GM18951 (cell line): ENCODE results near the gene PUM1.

Experiments used
- POLR2A ChIP-seq: IDR thresholded peaks from 4 replicates; pipeline ENCODE4 v1.6.1; 2011; ENCODE audit warnings: mild to moderate bottlenecking; ENCODE audit not compliant: insufficient read length, insufficient read depth; ENCODE audit errors: extremely low read depth
- in situ Hi-C: fragments of 300-500 bp; cut with MboI; formaldehyde crosslinking; loops from one replicate; pipeline ENCODE4 v1.12.0; 2022; ENCODE audit warnings: low sequenced_read_pairs, mixed read lengths, inconsistent platforms; ENCODE audit not compliant: unreplicated experiment

Gene PUM1

GRCh38 chr1:31010086-31010989, 55.2 kb downstream of the PUM1 start:
- TF ChIP-seq POLR2A, result no peak
- in situ Hi-C loops, result no loop called here

GRCh38 chr1:31007462-31007991, 58.0 kb downstream of the PUM1 start:
- in situ Hi-C loops, result no loop called here
- TF ChIP-seq POLR2A, result no peak

- TF ChIP-seq POLR2A, result no peak
- in situ Hi-C loops, result no loop called here
Observed at GRCh38 chr1:31006747-31007146, 58.8 kb downstream of the PUM1 start.

- no peak for TF ChIP-seq POLR2A
- in situ Hi-C loops, result no loop called here
Observed at GRCh38 chr1:31005617-31006166, 59.8 kb downstream of the PUM1 start.

- in situ Hi-C loops, result no loop called here
- TF ChIP-seq POLR2A, result no peak
Observed at GRCh38 chr1:31005198-31005597, 60.3 kb downstream of the PUM1 start.

- no peak for TF ChIP-seq POLR2A
- in situ Hi-C loops, result no loop called here
Observed at GRCh38 chr1:31004231-31004621, 61.3 kb downstream of the PUM1 start.

- no peak for TF ChIP-seq POLR2A
- in situ Hi-C loops, result no loop called here
Observed at GRCh38 chr1:31003613-31004230, 61.8 kb downstream of the PUM1 start.

GRCh38 chr1:31000301-31000700, 65.2 kb downstream of the PUM1 start:
- no peak for TF ChIP-seq POLR2A
- in situ Hi-C loops, result no loop called here

- TF ChIP-seq POLR2A, result no peak
- in situ Hi-C loops, result no loop called here
Observed at GRCh38 chr1:30998887-30999286, 66.6 kb downstream of the PUM1 start.

- in situ Hi-C loops, result no loop called here
- TF ChIP-seq POLR2A, result no peak
Observed at GRCh38 chr1:30998171-30998570, 67.3 kb downstream of the PUM1 start.

- no peak for TF ChIP-seq POLR2A
- in situ Hi-C loops, result no loop called here
Observed at GRCh38 chr1:30997463-30998057, 68.0 kb downstream of the PUM1 start.

- no peak for TF ChIP-seq POLR2A
Observed at GRCh38 chr1:30995990-30996612, 69.4 kb downstream of the PUM1 start.

More at GRCh38 chr1:30995990-30996612, 69.4 kb downstream of the PUM1 start:
- in situ Hi-C loops, result no loop called here
